CD4-positive, alpha-beta T cell treated with Interleukin-17A for 4 hours (primary cell): ENCODE data around the gene HPCAL1.

Experiments
- DNase-seq: peaks from one replicate; pipeline ENCODE4 v3.0.0-alpha.2; 2020; ENCODE audit warnings: mixed read lengths

HPCAL1 gene

DNA sequence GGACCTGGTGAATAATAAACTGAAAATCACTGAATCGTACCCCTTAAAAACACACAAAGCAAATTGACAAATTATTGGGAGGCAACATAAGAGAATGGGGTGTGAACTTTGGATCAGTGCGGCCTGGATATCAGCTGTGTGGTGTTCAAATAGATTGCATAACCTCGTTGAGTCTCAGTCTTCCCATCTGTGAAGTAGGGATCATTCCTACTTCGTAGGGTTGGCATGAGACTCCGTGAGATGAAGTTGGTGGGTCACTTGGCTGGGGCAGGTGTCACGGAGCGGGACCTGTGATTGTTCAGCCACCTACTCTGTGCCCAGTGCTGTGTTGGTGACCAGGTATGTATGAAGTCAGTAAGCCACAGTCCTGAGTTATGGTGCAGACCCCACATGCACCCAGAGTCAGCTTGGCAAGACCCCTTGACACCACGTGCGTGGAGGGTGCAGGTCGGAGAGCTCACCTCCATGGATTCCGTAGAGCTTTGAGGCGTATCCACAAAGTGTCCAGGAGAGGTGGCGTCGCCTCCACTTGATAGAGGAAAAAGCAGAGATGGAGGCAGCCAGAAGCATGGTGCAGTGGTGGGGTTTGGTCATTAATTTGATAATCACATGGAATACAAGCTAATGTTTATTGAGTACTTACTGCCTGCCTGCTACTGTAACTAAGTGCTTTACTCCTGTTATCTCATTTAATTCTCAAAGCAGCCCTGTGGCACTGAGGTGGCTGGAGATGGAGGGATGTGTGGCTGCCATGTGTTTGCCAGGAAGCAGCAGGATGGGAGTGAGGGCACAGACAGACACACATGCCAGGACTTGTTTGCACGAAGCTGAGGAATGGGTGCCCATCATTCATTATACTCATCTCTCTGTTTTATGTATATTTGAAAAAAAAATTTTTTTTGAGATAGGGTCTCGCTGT lies 35.8 kb downstream of the HPCAL1 start:
- no peak for DNase-seq

GRCh38 chr2:10339647-10340592 lies 37.2 kb downstream of the HPCAL1 start:
- no peak for DNase-seq

- DNase-seq, result no peak
Observed at GRCh38 chr2:10340593-10340975, 37.9 kb downstream of the HPCAL1 start.

DNA sequence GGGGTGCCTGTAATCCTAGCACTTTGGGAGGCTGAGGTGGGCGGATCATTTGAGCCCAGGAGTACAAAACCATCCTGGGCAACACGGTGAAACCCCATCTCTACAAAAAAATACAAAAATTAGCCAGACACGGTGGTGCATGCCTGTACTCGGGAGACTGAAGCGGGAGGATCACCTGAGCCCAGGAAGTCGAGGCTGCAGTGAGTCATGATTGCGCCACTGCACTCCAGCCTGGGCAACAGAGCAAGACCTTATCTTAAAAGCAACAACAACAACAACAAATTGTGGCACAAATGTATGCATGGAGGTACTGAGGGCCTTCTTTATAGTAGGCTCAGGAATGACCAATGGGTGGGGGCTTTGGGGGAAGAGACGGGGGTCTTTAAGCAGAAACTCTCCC lies 38.5 kb downstream of the HPCAL1 start:
- DNase-seq, result peak; percentile 24

GRCh38 chr2:10342245-10342951 lies 39.7 kb downstream of the HPCAL1 start:
- DNase-seq, result no peak

DNA sequence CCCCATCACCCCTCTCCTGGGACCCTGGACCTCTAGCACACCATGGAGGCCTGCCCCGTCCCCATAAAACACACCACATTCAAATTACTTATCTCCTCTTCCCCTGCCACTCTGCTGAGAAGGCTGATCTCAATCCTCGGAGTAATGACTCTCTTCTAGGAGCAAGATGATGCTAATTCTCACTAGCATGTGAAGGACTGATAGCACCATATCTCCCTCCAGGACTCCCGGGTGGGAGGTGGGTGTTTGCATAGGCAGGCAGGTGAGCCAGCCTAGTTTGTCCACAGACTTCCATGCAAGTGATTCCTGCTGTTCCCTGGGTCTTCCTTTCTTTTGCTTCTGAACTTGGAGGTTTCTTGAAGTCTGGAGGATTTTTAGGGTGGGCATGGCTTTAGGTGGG lies 40.5 kb downstream of the HPCAL1 start:
- no peak for DNase-seq

GRCh38 chr2:10343658-10344057 lies 41.0 kb downstream of the HPCAL1 start:
- DNase-seq, result no peak

DNA sequence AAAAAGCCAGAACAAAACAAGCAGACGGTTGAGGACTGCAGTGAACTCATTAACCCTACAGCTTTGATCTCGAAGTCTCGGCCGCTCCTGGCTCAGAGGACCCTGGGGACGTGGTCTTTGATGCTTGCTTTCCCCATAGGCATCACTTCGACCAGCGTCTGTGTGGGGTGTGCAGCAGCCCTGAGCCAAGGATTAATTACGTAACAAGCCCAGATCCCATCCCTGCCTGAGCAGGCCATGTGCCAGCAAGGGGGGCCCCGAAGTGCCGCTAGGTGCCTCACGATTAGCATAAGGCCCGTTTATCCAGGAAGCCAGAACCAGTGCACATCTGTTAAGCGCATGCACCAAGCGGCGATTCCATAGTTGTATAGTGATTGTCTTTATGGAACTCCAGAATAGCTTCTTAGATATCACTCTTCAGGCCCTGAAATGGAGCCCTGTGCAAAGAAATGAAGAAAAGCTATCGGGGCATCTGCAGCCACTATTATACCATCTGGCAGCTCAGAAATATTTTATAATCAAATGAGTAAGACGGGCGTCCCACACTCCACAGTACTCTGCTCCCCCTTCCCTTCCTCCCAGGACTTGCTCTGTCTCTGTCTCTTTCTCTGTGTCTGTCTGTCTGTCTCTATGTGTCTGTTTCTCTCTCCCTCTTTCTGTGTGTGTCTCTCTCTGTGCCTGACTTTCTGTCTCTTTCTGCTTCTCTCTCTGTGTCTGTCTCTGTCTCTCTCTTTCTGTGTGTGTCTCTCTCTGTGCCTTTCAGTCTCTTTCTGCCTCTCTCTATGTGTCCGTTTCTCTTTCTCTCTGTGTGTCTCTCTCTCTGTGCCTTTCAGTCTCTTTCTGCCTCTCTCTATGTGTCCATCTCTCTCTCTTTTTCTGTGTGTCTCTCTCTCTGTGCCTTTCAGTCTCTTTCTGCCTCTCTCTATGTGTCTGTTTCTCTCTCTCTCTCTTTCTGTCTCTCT lies 41.7 kb downstream of the HPCAL1 start:
- DNase-seq, result no peak

GRCh38 chr2:10345126-10345525 lies 42.4 kb downstream of the HPCAL1 start:
- DNase-seq, result no peak

DNA sequence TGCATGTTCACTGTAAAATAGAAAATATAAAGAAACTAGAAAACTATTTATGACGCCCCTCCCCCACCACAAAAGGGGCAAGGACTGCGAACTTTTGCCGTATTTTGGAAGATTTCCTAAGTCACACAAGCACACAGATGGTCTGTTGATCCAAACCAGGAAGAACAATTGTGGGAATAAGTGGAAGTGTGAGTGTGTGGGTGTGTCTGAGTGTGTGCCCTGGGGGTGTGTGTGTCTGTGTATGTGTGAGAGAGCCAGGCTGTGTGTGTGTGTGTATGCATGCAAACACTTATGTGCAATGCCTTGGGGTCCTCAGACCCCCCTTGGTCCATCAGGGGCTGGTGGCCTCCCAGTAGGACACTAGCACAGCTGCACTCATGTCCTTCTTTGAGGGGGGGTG lies 43.1 kb downstream of the HPCAL1 start:
- no peak for DNase-seq

GRCh38 chr2:10346929-10347561 lies 44.3 kb downstream of the HPCAL1 start:
- no peak for DNase-seq

DNA sequence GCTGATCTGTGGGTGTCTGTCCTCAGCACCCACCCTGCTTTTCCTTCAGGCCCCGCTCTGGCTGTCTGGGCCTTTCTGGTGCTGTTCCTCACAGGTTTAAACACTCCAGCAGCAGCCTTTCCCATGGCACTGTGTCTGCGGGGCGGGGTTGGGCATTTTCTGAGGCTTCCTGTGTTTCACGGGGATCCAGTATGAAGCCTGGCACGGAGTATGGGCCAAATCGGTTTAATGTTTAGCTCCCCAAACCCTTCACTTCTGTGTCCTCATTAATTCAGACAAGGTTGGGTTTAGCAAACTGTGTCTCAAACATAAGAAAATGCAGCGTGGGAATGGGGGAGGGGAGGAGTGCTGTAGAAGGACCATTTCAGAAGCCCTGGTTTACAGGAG lies 44.9 kb downstream of the HPCAL1 start:
- no peak for DNase-seq

DNA sequence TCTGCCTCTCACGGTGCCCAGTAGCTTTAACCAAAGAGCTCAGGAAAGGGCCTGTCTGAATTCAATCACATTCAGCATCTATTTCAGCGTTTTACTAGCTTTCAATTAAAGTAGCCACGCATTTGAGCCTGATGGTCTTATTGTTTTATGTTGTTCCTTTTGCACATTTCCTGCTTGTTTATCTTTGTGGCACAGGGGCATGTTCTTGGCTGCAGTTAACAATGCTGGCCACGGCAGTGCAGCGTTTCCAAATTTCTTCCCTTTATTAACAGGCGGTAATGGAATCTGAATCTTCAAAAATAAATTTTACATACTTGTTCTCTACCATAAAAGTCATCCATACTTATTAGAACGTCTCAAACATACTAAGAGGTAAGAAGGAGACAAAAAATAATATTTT lies 46.2 kb downstream of the HPCAL1 start:
- DNase-seq, result no peak

DNA sequence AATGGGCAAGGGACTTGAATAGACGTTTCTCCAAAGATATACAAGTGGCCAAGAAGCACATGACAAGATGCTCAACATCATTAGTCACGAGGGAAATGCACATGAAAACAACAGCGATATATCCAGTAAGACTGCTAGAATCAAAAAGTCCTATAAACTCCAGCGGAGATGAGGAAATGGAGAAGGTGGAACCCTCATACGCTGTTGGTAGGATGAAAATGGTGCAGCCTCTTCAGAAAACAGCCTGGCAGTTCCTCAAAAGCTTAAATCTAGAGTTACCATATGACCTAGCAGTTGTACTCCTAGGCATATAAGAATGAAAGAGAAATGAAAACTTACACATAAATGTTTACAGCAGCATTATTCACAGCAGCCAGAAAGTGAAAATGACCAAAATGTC lies 48.1 kb downstream of the HPCAL1 start:
- no peak for DNase-seq

DNA sequence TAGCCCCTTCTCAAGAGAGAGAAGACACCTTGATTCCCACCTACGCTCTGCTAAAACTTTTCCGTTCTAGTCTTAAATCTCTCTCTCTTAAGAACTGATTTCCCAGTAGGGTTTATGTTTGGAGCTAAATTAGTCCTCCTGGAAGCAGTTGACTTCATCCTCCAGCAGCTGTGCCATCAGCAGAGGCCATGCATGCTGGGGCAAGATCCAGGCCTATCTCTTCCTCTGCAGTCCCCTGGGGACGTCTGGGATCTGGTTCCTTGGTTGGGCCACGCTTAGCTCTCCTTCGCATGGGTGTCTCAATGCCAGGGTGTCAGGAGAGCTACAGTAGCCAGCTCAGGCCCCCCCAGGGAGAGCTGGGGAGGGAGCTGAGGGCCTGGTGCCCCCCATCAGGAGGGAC lies 49.7 kb downstream of the HPCAL1 start:
- no peak for DNase-seq

DNA sequence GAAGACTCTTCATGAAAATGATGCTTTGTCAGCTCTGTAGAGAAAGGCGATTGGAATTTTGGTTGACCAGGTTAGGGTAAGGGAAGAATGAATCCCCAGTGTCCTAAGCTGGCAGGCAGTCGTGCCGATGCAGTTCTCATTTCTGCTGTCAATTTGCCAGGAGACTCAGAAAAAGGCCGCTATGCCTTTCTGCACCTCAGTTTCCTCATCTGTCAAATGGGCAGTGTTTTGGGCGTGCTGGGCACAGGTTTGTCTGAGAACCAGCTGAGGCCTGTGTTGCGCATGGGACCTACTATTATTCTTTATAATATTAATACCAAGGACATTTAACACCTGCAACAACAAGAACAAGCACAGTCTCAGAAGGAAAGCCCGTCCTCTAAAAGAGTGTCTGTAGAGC lies 50.3 kb downstream of the HPCAL1 start:
- no peak for DNase-seq

- no peak for DNase-seq
Observed at GRCh38 chr2:10353931-10354330, 51.2 kb downstream of the HPCAL1 start.

DNA sequence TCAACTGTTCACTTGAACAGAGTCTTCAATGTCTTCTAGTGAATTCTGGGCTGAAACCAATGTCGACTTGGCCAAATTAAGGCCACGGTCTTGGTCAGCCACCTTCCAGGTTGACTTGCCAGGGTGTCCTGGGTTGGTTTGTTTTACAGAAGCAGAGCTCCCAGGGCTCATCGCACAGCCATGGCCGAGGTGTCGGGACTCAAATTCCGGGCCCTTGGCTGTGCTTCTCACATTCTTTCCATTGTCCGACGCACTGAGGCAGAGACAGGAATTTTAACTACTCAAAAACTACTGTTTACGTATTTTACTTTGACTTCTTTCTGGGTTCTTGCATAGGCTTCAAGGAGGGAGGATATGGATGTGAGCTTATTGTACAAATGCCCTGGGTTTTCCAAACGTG lies 51.7 kb downstream of the HPCAL1 start:
- DNase-seq, result no peak

DNA sequence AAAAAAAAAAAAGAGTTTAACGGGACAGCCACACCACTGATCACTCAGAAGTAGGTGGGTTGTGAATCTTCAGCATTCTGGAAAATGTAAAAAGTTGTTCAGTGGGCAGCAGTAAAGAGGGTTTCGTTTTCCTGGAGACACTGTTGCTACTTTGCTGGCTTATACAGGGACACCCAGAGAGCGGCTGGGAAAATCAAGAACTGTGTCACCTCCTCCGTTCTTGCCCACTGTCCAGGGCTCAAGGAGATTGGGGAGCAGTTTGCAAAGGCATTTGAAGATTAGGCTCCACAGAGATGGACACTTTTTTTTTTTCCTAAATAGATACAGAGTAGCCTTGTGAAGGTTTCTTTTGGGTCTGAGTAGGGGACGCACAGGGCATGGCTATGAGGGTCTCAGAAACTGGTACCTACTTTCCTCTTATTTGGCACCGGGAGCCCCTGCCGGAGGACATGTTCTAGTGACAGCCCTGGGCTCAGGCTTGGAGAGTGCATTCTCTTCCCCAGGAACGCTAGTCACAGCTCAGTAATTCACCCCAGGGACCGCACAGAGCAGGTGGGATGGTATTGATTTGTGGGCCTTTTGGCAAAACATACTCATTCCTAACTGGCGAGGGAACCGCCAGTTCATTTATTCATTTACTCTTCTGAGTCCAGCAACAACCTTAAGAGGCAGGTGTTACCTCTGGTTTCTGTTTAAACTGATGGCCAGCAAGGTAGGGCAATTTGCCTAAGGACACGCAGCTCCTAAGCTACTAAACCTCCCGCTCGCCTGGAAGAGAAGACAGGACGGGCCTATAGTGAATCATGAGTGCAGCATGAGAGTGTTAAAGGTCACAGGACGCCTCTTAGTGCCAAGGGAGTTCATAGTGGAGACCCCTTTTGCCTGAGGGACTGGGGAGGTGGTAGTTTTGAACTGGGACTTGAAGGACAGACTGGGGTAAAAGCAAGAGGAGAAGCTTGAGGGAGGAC lies 53.1 kb downstream of the HPCAL1 start:
- DNase-seq, result no peak

GRCh38 chr2:10356439-10356811 lies 53.7 kb downstream of the HPCAL1 start:
- peak; percentile 53 for DNase-seq
